HEK293 (cell line): ENCODE measurements around the gene UBALD2.
A peak's percentile ranks its signal among the peaks of the same experiment; 100 is the strongest.

Source experiments
- CTCF ChIA-PET: fragments of 350-600 bp; formaldehyde crosslinking; extraction: SDS; loops from one replicate; lab custom pipeline; 2021; ENCODE audit warnings: antibody characterized with exemption; lab: Yijun Ruan, JAX
- POLR2A ChIA-PET: fragments of 300-600 bp; formaldehyde crosslinking; extraction: SDS; loops from one replicate; lab custom pipeline; 2020; ENCODE audit warnings: antibody characterized with exemption, inconsistent platforms; lab: Yijun Ruan, JAX
- H3K27ac ChIP-seq: fragments of 200-500 bp; sonication (Bioruptor generic); 2 replicates; pipeline ENCODE4 v1.5.1; 2014; ENCODE audit warnings: low read depth, low read length, control low read depth, inconsistent platforms; ENCODE audit errors: extremely low read depth
- H3K36me3 ChIP-seq, 2 experiments: fragments of 200-500 bp in 1 of 2; sonication (Bioruptor generic) in 1 of 2; 1 replicate in 1 of 2; 2 replicates in 1 of 2; pipeline ENCODE4 v1.5.1; 2014 to 2017; ENCODE audit warnings: inconsistent platforms in 2 of 2, low read length in 2 of 2; ENCODE audit not compliant: control insufficient read depth in 2 of 2, insufficient read depth in 1 of 2
- H3K4me1 ChIP-seq: fragments of 200-500 bp; sonication (Bioruptor generic); 2 replicates; pipeline ENCODE4 v1.5.1; 2014; ENCODE audit warnings: mild to moderate bottlenecking, low read length, inconsistent platforms; ENCODE audit not compliant: control insufficient read depth, insufficient read depth
- H3K4me3 ChIP-seq: 2 replicates; pipeline ENCODE4 v1.5.1; 2011; ENCODE audit warnings: low read depth, mild to moderate bottlenecking, control low read depth, low read length, moderate library complexity
- H3K9me3 ChIP-seq: fragments of 200-500 bp; sonication (Bioruptor generic); 2 replicates; pipeline ENCODE4 v1.5.1; 2014; ENCODE audit warnings: low read depth, low read length, inconsistent platforms; ENCODE audit not compliant: control insufficient read depth, insufficient read depth
- CTCF ChIP-seq: fragments of 450-650 bp; formaldehyde crosslinking; IDR thresholded peaks from 2 replicates; pipeline ENCODE4 v1.5.1; 2016; ENCODE audit warnings: missing biosample characterization, missing genetic modification characterization
- GLI2 ChIP-seq: fragments of 450-650 bp; formaldehyde crosslinking; IDR thresholded peaks from 2 replicates; pipeline ENCODE4; 2017; ENCODE audit warnings: missing biosample characterization, missing genetic modification characterization, low read depth, borderline replicate concordance
- GLIS2 ChIP-seq: fragments of 450-650 bp; formaldehyde crosslinking; IDR thresholded peaks from 2 replicates; pipeline ENCODE4 v1.5.1; 2016; ENCODE audit warnings: missing biosample characterization, missing genetic modification characterization
- HOXD13 ChIP-seq: sonication (generic); formaldehyde crosslinking; IDR thresholded peaks from 2 replicates; pipeline ENCODE4 v1.8.0; 2022; ENCODE audit warnings: missing genetic modification reagents, borderline replicate concordance
- IKZF3 ChIP-seq: fragments of 450-650 bp; IDR thresholded peaks from 2 replicates; pipeline ENCODE4 v1.5.0; 2018; ENCODE audit warnings: missing biosample characterization, mild to moderate bottlenecking, missing genetic modification characterization, moderate library complexity
- SALL2 ChIP-seq: fragments of 450-650 bp; formaldehyde crosslinking; IDR thresholded peaks from 2 replicates; pipeline ENCODE4 v1.5.0; 2017; ENCODE audit warnings: missing biosample characterization, mild to moderate bottlenecking, missing genetic modification characterization, borderline replicate concordance
- YY2 ChIP-seq: fragments of 450-650 bp; formaldehyde crosslinking; IDR thresholded peaks from 2 replicates; pipeline ENCODE4 v1.5.1; 2016; ENCODE audit warnings: missing biosample characterization, missing genetic modification characterization
- ZBTB21 ChIP-seq: fragments of 450-650 bp; formaldehyde crosslinking; IDR thresholded peaks from 2 replicates; pipeline ENCODE4 v1.5.1; 2017; ENCODE audit warnings: missing biosample characterization, missing genetic modification characterization
- ZFHX2 ChIP-seq: fragments of 450-650 bp; formaldehyde crosslinking; conservative IDR thresholded peaks from 2 replicates; pipeline ENCODE4 v1.5.1; 2016; ENCODE audit warnings: missing biosample characterization, missing genetic modification characterization
- ZFP3 ChIP-seq: fragments of 450-650 bp; formaldehyde crosslinking; IDR thresholded peaks from 2 replicates; pipeline ENCODE4 v1.5.1; 2016; ENCODE audit warnings: low read depth, missing biosample characterization, missing genetic modification characterization
- ZIC2 ChIP-seq: fragments of 450-650 bp; formaldehyde crosslinking; IDR thresholded peaks from 2 replicates; pipeline ENCODE4 v1.5.1; 2016; ENCODE audit warnings: missing biosample characterization, missing genetic modification characterization
- ZNF169 ChIP-seq: fragments of 450-650 bp; formaldehyde crosslinking; IDR thresholded peaks from 2 replicates; pipeline ENCODE4 v1.5.1; 2016; ENCODE audit warnings: missing biosample characterization, missing genetic modification characterization
- ZNF174 ChIP-seq: fragments of 450-650 bp; formaldehyde crosslinking; IDR thresholded peaks from 2 replicates; pipeline ENCODE4 v1.5.0; 2017; ENCODE audit warnings: missing biosample characterization, mild to moderate bottlenecking, missing genetic modification characterization
- ZNF221 ChIP-seq: fragments of 450-650 bp; formaldehyde crosslinking; IDR thresholded peaks from 2 replicates; pipeline ENCODE4 v1.5.1; 2017; ENCODE audit warnings: missing biosample characterization, missing genetic modification characterization, borderline replicate concordance
- ZNF239 ChIP-seq: fragments of 450-650 bp; formaldehyde crosslinking; IDR thresholded peaks from 2 replicates; pipeline ENCODE4 v1.5.1; 2016; ENCODE audit warnings: missing biosample characterization, missing genetic modification characterization
- ZNF302 ChIP-seq: fragments of 450-650 bp; formaldehyde crosslinking; IDR thresholded peaks from 2 replicates; pipeline ENCODE4 v1.5.1; 2016; ENCODE audit warnings: missing biosample characterization, missing genetic modification characterization, low read depth
- ZNF354C ChIP-seq: fragments of 450-650 bp; formaldehyde crosslinking; IDR thresholded peaks from 2 replicates; pipeline ENCODE4 v1.5.1; 2016; ENCODE audit warnings: missing biosample characterization, missing genetic modification characterization, low read depth, borderline replicate concordance
- ZNF366 ChIP-seq: fragments of 450-650 bp; formaldehyde crosslinking; conservative IDR thresholded peaks from 2 replicates; pipeline ENCODE4 v1.5.1; 2016; ENCODE audit warnings: missing biosample characterization, missing genetic modification characterization
- ZNF530 ChIP-seq: fragments of 450-650 bp; formaldehyde crosslinking; IDR thresholded peaks from 2 replicates; pipeline ENCODE4 v1.5.1; 2016; ENCODE audit warnings: low read depth, missing biosample characterization, missing genetic modification characterization
- ZNF555 ChIP-seq: fragments of 450-650 bp; formaldehyde crosslinking; conservative IDR thresholded peaks from 2 replicates; pipeline ENCODE4 v1.5.1; 2017; ENCODE audit warnings: missing biosample characterization, mild to moderate bottlenecking, missing genetic modification characterization, inconsistent platforms
- ZNF629 ChIP-seq: fragments of 450-650 bp; formaldehyde crosslinking; IDR thresholded peaks from 2 replicates; pipeline ENCODE4 v1.5.1; 2017; ENCODE audit warnings: missing biosample characterization, missing genetic modification characterization
- TF ChIP-seq, protein P1 (sequence below): fragments of 450-650 bp; formaldehyde crosslinking; IDR thresholded peaks from 2 replicates; pipeline ENCODE4 v1.5.1; 2017; ENCODE audit warnings: missing biosample characterization, missing genetic modification characterization
- TF ChIP-seq, protein P2 (sequence below): fragments of 450-650 bp; formaldehyde crosslinking; IDR thresholded peaks from 2 replicates; pipeline ENCODE4 v1.5.1; 2016; ENCODE audit warnings: missing biosample characterization, missing genetic modification characterization

The UBALD2 gene

GRCh38 chr17:76272541-76273444 is 7.6 kb downstream of the UBALD2 start (continued):
- no peak for TF ChIP-seq ZNF354C
- peak; percentile 86 for TF ChIP-seq ZIC2 (tag by site-specific recombination)
- TF ChIP-seq GLI2: no peak

- ChIA-PET POLR2A (interaction anchor here (0.9 to 1.6 kb wide), 3 partner anchors 9 to 201 kb away, joined by 3 to 8 read pairs (median 4); partner anchors contain the start of genes SRP68 and UBALD2), CTCF (interaction anchor here (0.6 to 2.0 kb wide), 9 partner anchors 8 to 1044 kb away, joined by 3 to 10 read pairs (median 4); partner anchors contain the start of gene UBALD2)
- peaks cover 0 to 26% of the 10 kb centered on the region in 2 experiments; a peak in 2 of 3 replicates for H3K36me3 ChIP-seq
- no peak overlapping the region for H3K27ac ChIP-seq
- H3K9me3 ChIP-seq: no peaks in the 10 kb centered on the region
- no peak for TF ChIP-seq ZNF174
- TF ChIP-seq GLIS2 (tag by site-specific recombination): peak; percentile 70
- no peak for TF ChIP-seq YY2 (tag by site-specific recombination)
- TF ChIP-seq SALL2 (tag by site-specific recombination): no peak
- 0 out of 2 replicates have a peak, but pooled peaks have one; percentile 36 for TF ChIP-seq ZFHX2
- TF ChIP-seq ZIC2 (tag by site-specific recombination): peak; percentile 15; the same call in 1 of the 2 replicates
- H3K4me3 ChIP-seq: no peak overlapping the region
- H3K4me1 ChIP-seq: no peaks in the 10 kb centered on the region
These were observed 8.4 kb downstream of the UBALD2 start for GRCh38 chr17:76273445-76274111.

GRCh38 chr17:76274112-76274956 is 9.2 kb downstream of the UBALD2 start:
- H3K4me1 ChIP-seq: no peaks in the 10 kb centered on the region
- no peak overlapping the region for H3K27ac ChIP-seq
- H3K9me3 ChIP-seq: no peaks in the 10 kb centered on the region
- POLR2A ChIA-PET: interaction anchor here (0.6 to 1.6 kb wide), 6 partner anchors 10 to 133 kb away, joined by 3 to 8 read pairs (median 3); partner anchors contain the start of genes FOXJ1, PRPSAP1 and UBALD2
- H3K36me3 ChIP-seq: peaks cover 0 to 21% of the 10 kb centered on the region in 2 experiments; a peak in 1 of 3 replicates
- no peak overlapping the region for H3K4me3 ChIP-seq
- CTCF ChIA-PET: interaction anchor here (0.7 to 2.0 kb wide), 13 partner anchors 9 to 1045 kb away, joined by 3 to 10 read pairs (median 4); partner anchors contain the start of gene UBALD2
- TF ChIP-seq ZNF555 (no peak), ZNF366 (tag by site-specific recombination) (no peak), ZFHX2 (no peak), ZNF239 (tag by site-specific recombination) (peak; percentile 72; the same call in 1 of the 2 replicates), ZNF221 (tag by site-specific recombination) (no peak), ZNF629 (no peak), ZNF530 (no peak), ZBTB21 (tag by site-specific recombination) (no peak), ZNF302 (tag by site-specific recombination) (no peak), CTCF (tag by site-specific recombination) (no peak), ZNF169 (tag by site-specific recombination) (no peak), ZFP3 (tag by site-specific recombination) (no peak), IKZF3 (0 out of 2 replicates have a peak, but pooled peaks have one; percentile 23), HOXD13 (no peak)
- TF ChIP-seq, protein P1, sequence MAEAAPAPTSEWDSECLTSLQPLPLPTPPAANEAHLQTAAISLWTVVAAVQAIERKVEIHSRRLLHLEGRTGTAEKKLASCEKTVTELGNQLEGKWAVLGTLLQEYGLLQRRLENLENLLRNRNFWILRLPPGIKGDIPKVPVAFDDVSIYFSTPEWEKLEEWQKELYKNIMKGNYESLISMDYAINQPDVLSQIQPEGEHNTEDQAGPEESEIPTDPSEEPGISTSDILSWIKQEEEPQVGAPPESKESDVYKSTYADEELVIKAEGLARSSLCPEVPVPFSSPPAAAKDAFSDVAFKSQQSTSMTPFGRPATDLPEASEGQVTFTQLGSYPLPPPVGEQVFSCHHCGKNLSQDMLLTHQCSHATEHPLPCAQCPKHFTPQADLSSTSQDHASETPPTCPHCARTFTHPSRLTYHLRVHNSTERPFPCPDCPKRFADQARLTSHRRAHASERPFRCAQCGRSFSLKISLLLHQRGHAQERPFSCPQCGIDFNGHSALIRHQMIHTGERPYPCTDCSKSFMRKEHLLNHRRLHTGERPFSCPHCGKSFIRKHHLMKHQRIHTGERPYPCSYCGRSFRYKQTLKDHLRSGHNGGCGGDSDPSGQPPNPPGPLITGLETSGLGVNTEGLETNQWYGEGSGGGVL (tag by site-specific recombination): no peak
- TF ChIP-seq, protein P2, sequence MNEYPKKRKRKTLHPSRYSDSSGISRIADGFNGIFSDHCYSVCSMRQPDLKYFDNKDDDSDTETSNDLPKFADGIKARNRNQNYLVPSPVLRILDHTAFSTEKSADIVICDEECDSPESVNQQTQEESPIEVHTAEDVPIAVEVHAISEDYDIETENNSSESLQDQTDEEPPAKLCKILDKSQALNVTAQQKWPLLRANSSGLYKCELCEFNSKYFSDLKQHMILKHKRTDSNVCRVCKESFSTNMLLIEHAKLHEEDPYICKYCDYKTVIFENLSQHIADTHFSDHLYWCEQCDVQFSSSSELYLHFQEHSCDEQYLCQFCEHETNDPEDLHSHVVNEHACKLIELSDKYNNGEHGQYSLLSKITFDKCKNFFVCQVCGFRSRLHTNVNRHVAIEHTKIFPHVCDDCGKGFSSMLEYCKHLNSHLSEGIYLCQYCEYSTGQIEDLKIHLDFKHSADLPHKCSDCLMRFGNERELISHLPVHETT (tag by site-specific recombination): no peak
